K562 (cell line): ENCODE results near the gene C16orf74. TPM values are rescaled to one million over a fixed set of nuclear protein-coding genes. Genes with fewer than 3 reads are reported as not detected.

Experiments used
- E4F1 ChIP-seq: fragments of 250-450 bp; sonication (Bioruptor Pico); IDR thresholded peaks from 2 replicates; pipeline ENCODE4 v1.5.0; 2021; ENCODE audit warnings: mild to moderate bottlenecking, borderline replicate concordance
- EP400 ChIP-seq: fragments of 450-650 bp; IDR thresholded peaks from 2 replicates; pipeline ENCODE4 v1.6.1; 2017; ENCODE audit warnings: antibody characterized with exemption, mild to moderate bottlenecking, moderate library complexity
- REST ChIP-seq, 2 experiments: fragments of 450-650 bp; formaldehyde crosslinking in 1 of 2; IDR thresholded peaks; 2 replicates each; pipeline versions ENCODE4 v1.4.0 to v1.6.1; 2014 to 2020; ENCODE audit warnings: mild to moderate bottlenecking in 2 of 2, borderline replicate concordance in 1 of 2, low read depth in 1 of 2
- SMC3 ChIP-seq: conservative IDR thresholded peaks from 2 replicates; pipeline ENCODE4 v1.6.1; 2011; ENCODE audit warnings: low read depth, low read length, improper control_type of control experiment; ENCODE audit not compliant: insufficient read depth
- TCF7L2 ChIP-seq: fragments of 150-350 bp; IDR thresholded peaks from 2 replicates; pipeline ENCODE4 v1.6.1; 2016; ENCODE audit warnings: low read depth, mild to moderate bottlenecking, low read length, moderate library complexity
- THAP12 ChIP-seq: fragments of 250-450 bp; sonication (Bioruptor Pico); IDR thresholded peaks from 2 replicates; pipeline ENCODE4 v1.9.0; 2021; ENCODE audit warnings: mild to moderate bottlenecking, inconsistent platforms
- ZNF12 ChIP-seq: sonication (generic); formaldehyde crosslinking; IDR thresholded peaks from 2 replicates; pipeline ENCODE4 v1.4.0; 2020; ENCODE audit warnings: mild to moderate bottlenecking, missing genetic modification reagents
- ZNF347 ChIP-seq: fragments of 450-650 bp; formaldehyde crosslinking; IDR thresholded peaks from 2 replicates; pipeline ENCODE4 v1.4.0; 2020; ENCODE audit warnings: low read depth, mild to moderate bottlenecking, moderate library complexity
- ZNF449 ChIP-seq: fragments of 250-450 bp; sonication (Bioruptor Pico); IDR thresholded peaks from 2 replicates; pipeline ENCODE4 v1.8.0; 2022; ENCODE audit warnings: moderate library complexity, mild to moderate bottlenecking, inconsistent platforms
- polyA plus RNA-seq, 8 experiments: library from polyadenylated mRNA; depleted of rRNA in 4 of 8; stranded (reverse) in 5 of 8; unstranded in 3 of 8; fragments of >200 nt; fragmentation: Nextera tagmentation in 2 of 8; fragmentation: Illumina TruSeq in 1 of 8; extraction: Ambion mirVana in 2 of 8; extraction: Trizol in 1 of 8; gene quantifications; 2 replicates each; pipeline versions ENCODE4 v1.2.1 to v1.2.3, GENCODE V29; 2011 to 2014; ENCODE audit warnings: inconsistent platforms in 1 of 8, missing spikeins in 1 of 8
- total RNA-seq, 7 experiments: library from RNA; depleted of rRNA in 6 of 7; stranded (reverse); fragments of >200 nt in 6 of 7; fragmentation: Illumina TruSeq in 2 of 7; extraction: Trizol in 2 of 7; gene quantifications; 2 replicates each; pipeline versions ENCODE4 v1.2.1 to v1.2.3, GENCODE V29; 2011 to 2021; ENCODE audit warnings: low replicate concordance in 1 of 7

C16orf74 gene
- total and polyA plus RNA-seq, 9 of the 15 experiments (the other 6 are each of a cell fraction or from before 2014, with no cell fraction given): not detected

GRCh38 chr16:85752511-85753420 is 1.9 kb upstream of the C16orf74 start (continued):
- TF ChIP-seq REST (IDR thresholded peaks at IDR 0.05; ENCODE audit: borderline replicate concordance) (peak; percentile 17; the same call in 1 of the 2 replicates), REST (CRISPR knock-in tag; IDR thresholded peaks at IDR 0.05; ENCODE audit: low read depth) (no peak), SMC3 (0 out of 2 replicates have a peak, but pooled peaks have one; percentile 7), TCF7L2 (no peak), E4F1 (no peak), THAP12 (no peak), ZNF347 (no peak), EP400 (no peak), ZNF449 (CRISPR knock-in tag) (no peak), ZNF12 (no peak)
